Smooth muscle cell (in vitro differentiated cells): ENCODE results near the gene EXOC3L1. TPM values are rescaled to one million over a fixed set of nuclear protein-coding genes. Genes with fewer than 3 reads are reported as not detected.

Experiments
- DNase-seq: peaks from one replicate; lab custom pipeline; 2025; ENCODE audit not compliant: unreplicated experiment; lab: John Stamatoyannopoulos, UW
- H2AFZ ChIP-seq: fragments of 200-600 bp; sonication (generic); 2 replicates; pipeline ENCODE4 v1.6.0; 2016; ENCODE audit warnings: antibody characterized with exemption, low read depth, mild to moderate bottlenecking
- H3F3A ChIP-seq: fragments of 200-600 bp; sonication (generic); 2 replicates; pipeline ENCODE4 v1.6.0; 2017; ENCODE audit warnings: antibody characterized with exemption, low read depth
- H3K27ac ChIP-seq: fragments of 200-600 bp; sonication (generic); 2 replicates; pipeline ENCODE4 v1.5.1; 2016; ENCODE audit warnings: low read depth, mild to moderate bottlenecking
- H3K27me3 ChIP-seq: fragments of 200-600 bp; sonication (generic); 2 replicates; pipeline ENCODE4 v1.6.1; 2016; ENCODE audit warnings: low read depth, mild to moderate bottlenecking
- H3K36me3 ChIP-seq: fragments of 200-600 bp; sonication (generic); 2 replicates; pipeline ENCODE4 v1.5.1; 2016; ENCODE audit warnings: low read depth
- H3K4me1 ChIP-seq: fragments of 200-600 bp; sonication (generic); 2 replicates; pipeline ENCODE4 v1.5.1; 2016; ENCODE audit warnings: low read depth
- H3K4me2 ChIP-seq: fragments of 200-600 bp; sonication (generic); 2 replicates; pipeline ENCODE4 v1.6.0; 2016; ENCODE audit warnings: mild to moderate bottlenecking
- H3K4me3 ChIP-seq: fragments of 200-600 bp; sonication (generic); 2 replicates; pipeline ENCODE4 v1.5.1; 2016; ENCODE audit warnings: mild to moderate bottlenecking
- H3K79me2 ChIP-seq: fragments of 200-600 bp; sonication (generic); 2 replicates; pipeline ENCODE4 v1.6.0; 2016; ENCODE audit warnings: low read depth, mild to moderate bottlenecking
- H3K9ac ChIP-seq: fragments of 200-600 bp; sonication (generic); 2 replicates; pipeline ENCODE4 v1.6.0; 2016; ENCODE audit warnings: low read depth
- H3K9me3 ChIP-seq: fragments of 200-600 bp; sonication (generic); replicated peaks from 2 replicates; pipeline ENCODE4 v1.5.1; 2016; ENCODE audit warnings: low read depth
- H4K20me1 ChIP-seq: fragments of 200-600 bp; sonication (generic); 2 replicates; pipeline ENCODE4 v1.6.0; 2016; ENCODE audit warnings: low read depth
- CTCF ChIP-seq: fragments of 200-600 bp; sonication (generic); IDR thresholded peaks from 2 replicates; pipeline ENCODE4 v1.5.1; 2017; ENCODE audit warnings: borderline replicate concordance, mild to moderate bottlenecking, antibody characterized with exemption; ENCODE audit not compliant: insufficient read depth, poor library complexity, severe bottlenecking
- WGBS: methylation state at CpG from one replicate; pipeline ENCODE4 v1.1.7; 2016; ENCODE audit warnings: low lambda C conversion rate; 5-methylcytosine and 5-hydroxymethylcytosine counted together
- polyA plus RNA-seq: library from polyadenylated mRNA; unstranded; fragments of >200 nt; fragmentation: Nextera tagmentation; extraction: Ambion mirVana; gene quantifications from 2 replicates; pipeline ENCODE4 v1.2.1, GENCODE V29; 2016
- total RNA-seq: library from RNA; depleted of rRNA; stranded (reverse); fragments of >200 nt; gene quantifications from 2 replicates; pipeline ENCODE4 v1.2.3, GENCODE V29; 2014

Gene EXOC3L1
- total and polyA plus RNA-seq, 2 experiments from 2014 or later = 0.51 TPM; not detected in 1

GRCh38 chr16:67163164-67163998 lies 26.6 kb downstream of the EXOC3L1 start:
- no peaks in the 10 kb centered on the region for H3K79me2 ChIP-seq
- H3F3A ChIP-seq = no peaks in the 10 kb centered on the region
- peak overlapping the region; percentile 40 for H3K4me3 ChIP-seq
- peaks cover 33% of the 10 kb centered on the region for H4K20me1 ChIP-seq
- no peaks in the 10 kb centered on the region for H3K36me3 ChIP-seq
- H3K27ac ChIP-seq = no peak overlapping the region
- no peaks in the 10 kb centered on the region for H3K9me3 ChIP-seq
- peaks cover 11% of the 10 kb centered on the region for H3K4me1 ChIP-seq
- H3K9ac ChIP-seq = no peak overlapping the region
- H2AFZ ChIP-seq = no peak overlapping the region
- WGBS = 5% methylated on average over 90 of the region's 99 CpGs
- no peak for DNase-seq
- H3K4me2 ChIP-seq = peak overlapping the region; percentile 87
- peaks cover 65% of the 10 kb centered on the region for H3K27me3 ChIP-seq
- TF ChIP-seq CTCF = no peak

- Histone ChIP-seq H2AFZ (no peak overlapping the region), H3K4me1 (peaks cover 11% of the 10 kb centered on the region), H3K9ac (no peak overlapping the region), H4K20me1 (peaks cover 40% of the 10 kb centered on the region), H3K36me3 (no peaks in the 10 kb centered on the region), H3K79me2 (no peaks in the 10 kb centered on the region), H3F3A (no peaks in the 10 kb centered on the region), H3K27ac (no peak overlapping the region), H3K4me3 (peak overlapping the region; percentile 40), H3K9me3 (no peaks in the 10 kb centered on the region), H3K27me3 (peaks cover 72% of the 10 kb centered on the region), H3K4me2 (peak overlapping the region; percentile 87)
- no peak for DNase-seq
- no peak for TF ChIP-seq CTCF
- 8% methylated on average over 44 of the region's 44 CpGs for WGBS
Observed at GRCh38 chr16:67162506-67163163, 27.3 kb downstream of the EXOC3L1 start.

GRCh38 chr16:67161595-67162058 lies 28.3 kb downstream of the EXOC3L1 start:
- H3K27me3 ChIP-seq = peaks cover 70% of the 10 kb centered on the region
- no peaks in the 10 kb centered on the region for H3K9me3 ChIP-seq
- 42% methylated on average over 25 of the region's 25 CpGs for WGBS
- no peak for TF ChIP-seq CTCF
- H3K79me2 ChIP-seq = no peaks in the 10 kb centered on the region
- peaks cover 11% of the 10 kb centered on the region for H3K4me1 ChIP-seq
- no peak overlapping the region for H3K27ac ChIP-seq
- no peak for DNase-seq
- H3K9ac ChIP-seq = no peak overlapping the region
- peaks cover 50% of the 10 kb centered on the region for H4K20me1 ChIP-seq
- no peaks in the 10 kb centered on the region for H3F3A ChIP-seq
- H3K4me2 ChIP-seq = peak overlapping the region; percentile 96
- peak overlapping the region; percentile 92 for H3K4me3 ChIP-seq
- no peak overlapping the region for H2AFZ ChIP-seq
- H3K36me3 ChIP-seq = no peaks in the 10 kb centered on the region
